ENCODE results near the gene SMARCB1. TPM values are rescaled to one million over a fixed set of nuclear protein-coding genes. Genes with fewer than 3 reads are reported as not detected.

The SMARCB1 gene
- total RNA-seq, 1 donor from 2014 or later: 105 TPM

GRCh38 chr22:23829845-23830372 lies 43.1 kb downstream of the SMARCB1 start:
- Mint-ChIP-seq H3K9me3 (ENCODE audit: unreplicated experiment) (no peaks in the 10 kb centered on the region), H3K27ac (ENCODE audit: unreplicated experiment) (no peak overlapping the region), H3K36me3 (ENCODE audit: low read depth, unreplicated experiment) (peaks cover 34% of the 10 kb centered on the region), H3K27me3 (ENCODE audit: unreplicated experiment) (peaks cover 11% of the 10 kb centered on the region), H3K4me1 (ENCODE audit: unreplicated experiment) (no peaks in the 10 kb centered on the region), H3K4me3 (ENCODE audit: unreplicated experiment) (peak overlapping the region; percentile 4)
- TF ChIP-seq CTCF (IDR thresholded peaks at IDR 0.05; ENCODE audit: unreplicated experiment): no peak
- DNase-seq (ENCODE audit: low spot score): no peak

- H3K27me3 Mint-ChIP-seq (ENCODE audit: unreplicated experiment): peaks cover 10% of the 10 kb centered on the region
- TF ChIP-seq CTCF (IDR thresholded peaks at IDR 0.05; ENCODE audit: unreplicated experiment): no peak
- H3K27ac Mint-ChIP-seq (ENCODE audit: unreplicated experiment): no peak overlapping the region
- no peaks in the 10 kb centered on the region for H3K9me3 Mint-ChIP-seq (ENCODE audit: unreplicated experiment)
- H3K4me3 Mint-ChIP-seq (ENCODE audit: unreplicated experiment): no peak overlapping the region
- H3K4me1 Mint-ChIP-seq (ENCODE audit: unreplicated experiment): no peaks in the 10 kb centered on the region
- no peak for DNase-seq (ENCODE audit: low spot score)
- peaks cover 26% of the 10 kb centered on the region for H3K36me3 Mint-ChIP-seq (ENCODE audit: low read depth, unreplicated experiment)
These were observed 44.5 kb downstream of the SMARCB1 start for GRCh38 chr22:23831261-23831660.

GRCh38 chr22:23831781-23832180 lies 45.0 kb downstream of the SMARCB1 start:
- H3K27ac Mint-ChIP-seq (ENCODE audit: unreplicated experiment): no peak overlapping the region

GRCh38 chr22:23832226-23833016 lies 45.7 kb downstream of the SMARCB1 start:
- H3K4me3 Mint-ChIP-seq (ENCODE audit: unreplicated experiment): no peak overlapping the region
- H3K36me3 Mint-ChIP-seq (ENCODE audit: low read depth, unreplicated experiment): peaks cover 22% of the 10 kb centered on the region
- no peak for TF ChIP-seq CTCF (IDR thresholded peaks at IDR 0.05; ENCODE audit: unreplicated experiment)
- no peak for DNase-seq (ENCODE audit: low spot score)
- H3K27ac Mint-ChIP-seq (ENCODE audit: unreplicated experiment): no peak overlapping the region
- no peaks in the 10 kb centered on the region for H3K9me3 Mint-ChIP-seq (ENCODE audit: unreplicated experiment)
- H3K4me1 Mint-ChIP-seq (ENCODE audit: unreplicated experiment): peaks cover 3% of the 10 kb centered on the region
- H3K27me3 Mint-ChIP-seq (ENCODE audit: unreplicated experiment): peaks cover 10% of the 10 kb centered on the region

More at GRCh38 chr22:23831781-23832180, 45.0 kb downstream of the SMARCB1 start:
- Mint-ChIP-seq H3K27me3 (ENCODE audit: unreplicated experiment) (peaks cover 10% of the 10 kb centered on the region), H3K36me3 (ENCODE audit: low read depth, unreplicated experiment) (peaks cover 22% of the 10 kb centered on the region), H3K4me1 (ENCODE audit: unreplicated experiment) (peaks cover 3% of the 10 kb centered on the region), H3K9me3 (ENCODE audit: unreplicated experiment) (no peaks in the 10 kb centered on the region), H3K4me3 (ENCODE audit: unreplicated experiment) (no peak overlapping the region)
- TF ChIP-seq CTCF (IDR thresholded peaks at IDR 0.05; ENCODE audit: unreplicated experiment): no peak
- no peak for DNase-seq (ENCODE audit: low spot score)

Data from endothelial cell (in vitro differentiated cells).